ENCODE measurements around the gene HBZ. TPM values are rescaled to one million over a fixed set of nuclear protein-coding genes. Genes with fewer than 3 reads are reported as not detected.

Gene HBZ
- total and polyA plus RNA-seq, 2 of the 8 experiments (the other 6 are each of a cell fraction or from before 2014, with no cell fraction given): 0.12 TPM; not detected in 1

- TF ChIP-seq CHD7 (IDR thresholded peaks at IDR 0.05; ENCODE audit: insufficient replicate concordance, low read length) (no peak), SP1 (IDR thresholded peaks at IDR 0.05; ENCODE audit: low read depth, low read length) (no peak), NANOG (IDR thresholded peaks at IDR 0.05; ENCODE audit: insufficient read depth, low read depth, low read length, poor library complexity, severe bottlenecking) (no peak), CBX8 (IDR thresholded peaks at IDR 0.05; ENCODE audit: borderline replicate concordance, low read depth, low read length) (no peak), CBX5 (IDR thresholded peaks at IDR 0.05; ENCODE audit: low read depth, low read length) (no peak), GABPA (IDR thresholded peaks at IDR 0.05; ENCODE audit: borderline replicate concordance, insufficient read depth, low read length) (no peak), RFX5 (IDR thresholded peaks at IDR 0.05; ENCODE audit: borderline replicate concordance, low read depth, low read length) (no peak), SIX5 (IDR thresholded peaks at IDR 0.05; ENCODE audit: low read depth, low read length) (no peak), USF2 (IDR thresholded peaks at IDR 0.05; ENCODE audit: low read length) (no peak), ASH2L (IDR thresholded peaks at IDR 0.05; ENCODE audit: low read length) (no peak), POLR2AphosphoS5 (IDR thresholded peaks at IDR 0.05; ENCODE audit: low read depth, low read length) (no peak)
These were observed 18.3 kb downstream of the HBZ start (continued) for GRCh38 chr16:170788-171187.
